Retinal pigment epithelial cell (primary cell): ENCODE data around the gene RGS9BP.
"Not testable (repeated sequence)": the region's sequence is repeated elsewhere in the genome, so short reads cannot be mapped to it uniquely, and the experiment has no call there.

Experiments used
- DNase-seq: peaks from one replicate; pipeline ENCODE4 v3.0.0-alpha.2; 2010; ENCODE audit warnings: low read depth
- H3K4me3 ChIP-seq: 2 replicates; pipeline ENCODE4 v1.5.1; 2011; ENCODE audit warnings: mild to moderate bottlenecking, low read length, control low read depth, moderate library complexity
- TF ChIP-seq, protein P1 (sequence below): conservative IDR thresholded peaks from 2 replicates; pipeline ENCODE4 v1.5.1; 2011; ENCODE audit warnings: low read depth, low read length, control low read depth, inconsistent platforms

RGS9BP gene

DNA sequence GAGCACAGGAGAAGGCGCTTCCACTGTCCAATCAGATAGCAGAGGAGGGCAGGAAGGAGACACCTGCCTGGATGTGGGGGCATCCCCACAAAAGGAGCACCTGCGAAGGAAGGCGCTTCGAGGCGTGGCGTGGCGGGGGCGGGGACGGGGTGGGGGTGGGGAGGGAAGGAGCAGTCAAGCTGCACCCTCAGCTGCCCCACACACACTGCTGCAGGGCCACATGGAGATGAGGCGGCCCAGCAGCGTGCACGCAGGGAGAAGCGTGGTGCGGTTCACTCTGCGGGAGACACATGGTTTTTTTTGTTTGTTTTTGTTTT lies 22.1 kb upstream of the RGS9BP start:
- H3K4me3 ChIP-seq = no peak overlapping the region
- TF ChIP-seq, protein P1, sequence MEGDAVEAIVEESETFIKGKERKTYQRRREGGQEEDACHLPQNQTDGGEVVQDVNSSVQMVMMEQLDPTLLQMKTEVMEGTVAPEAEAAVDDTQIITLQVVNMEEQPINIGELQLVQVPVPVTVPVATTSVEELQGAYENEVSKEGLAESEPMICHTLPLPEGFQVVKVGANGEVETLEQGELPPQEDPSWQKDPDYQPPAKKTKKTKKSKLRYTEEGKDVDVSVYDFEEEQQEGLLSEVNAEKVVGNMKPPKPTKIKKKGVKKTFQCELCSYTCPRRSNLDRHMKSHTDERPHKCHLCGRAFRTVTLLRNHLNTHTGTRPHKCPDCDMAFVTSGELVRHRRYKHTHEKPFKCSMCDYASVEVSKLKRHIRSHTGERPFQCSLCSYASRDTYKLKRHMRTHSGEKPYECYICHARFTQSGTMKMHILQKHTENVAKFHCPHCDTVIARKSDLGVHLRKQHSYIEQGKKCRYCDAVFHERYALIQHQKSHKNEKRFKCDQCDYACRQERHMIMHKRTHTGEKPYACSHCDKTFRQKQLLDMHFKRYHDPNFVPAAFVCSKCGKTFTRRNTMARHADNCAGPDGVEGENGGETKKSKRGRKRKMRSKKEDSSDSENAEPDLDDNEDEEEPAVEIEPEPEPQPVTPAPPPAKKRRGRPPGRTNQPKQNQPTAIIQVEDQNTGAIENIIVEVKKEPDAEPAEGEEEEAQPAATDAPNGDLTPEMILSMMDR = no peak
- DNase-seq = no peak

- DNase-seq, H3K4me3 ChIP-seq: not testable (repeated sequence)
These were observed 19.3 kb upstream of the RGS9BP start for GRCh38 chr19:32656379-32656778.

DNA sequence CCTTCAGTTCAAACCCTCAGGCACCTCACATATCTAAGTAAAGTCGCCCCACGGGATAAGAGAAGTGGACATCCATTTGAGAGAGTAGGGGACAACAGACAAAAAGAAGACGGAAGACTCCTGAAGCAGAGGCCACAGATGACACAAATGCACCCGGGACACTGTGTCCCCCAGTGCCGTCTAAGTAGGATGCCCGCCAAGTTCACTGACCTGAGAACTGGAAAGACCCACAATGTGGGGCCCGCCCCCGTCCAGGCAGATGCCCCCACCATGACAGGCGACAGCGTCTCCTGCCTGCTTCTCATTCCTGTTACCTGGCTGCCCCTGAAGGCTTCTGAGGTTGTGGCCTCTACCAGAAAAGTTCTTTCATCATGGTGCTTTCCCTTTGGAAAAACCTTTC lies 17.6 kb upstream of the RGS9BP start:
- no peak for DNase-seq
- TF ChIP-seq, protein P1 = no peak
- H3K4me3 ChIP-seq = no peak overlapping the region

GRCh38 chr19:32658527-32658926 lies 17.1 kb upstream of the RGS9BP start:
- DNase-seq = no peak
- no peak overlapping the region for H3K4me3 ChIP-seq
- TF ChIP-seq, protein P1 = no peak

DNA sequence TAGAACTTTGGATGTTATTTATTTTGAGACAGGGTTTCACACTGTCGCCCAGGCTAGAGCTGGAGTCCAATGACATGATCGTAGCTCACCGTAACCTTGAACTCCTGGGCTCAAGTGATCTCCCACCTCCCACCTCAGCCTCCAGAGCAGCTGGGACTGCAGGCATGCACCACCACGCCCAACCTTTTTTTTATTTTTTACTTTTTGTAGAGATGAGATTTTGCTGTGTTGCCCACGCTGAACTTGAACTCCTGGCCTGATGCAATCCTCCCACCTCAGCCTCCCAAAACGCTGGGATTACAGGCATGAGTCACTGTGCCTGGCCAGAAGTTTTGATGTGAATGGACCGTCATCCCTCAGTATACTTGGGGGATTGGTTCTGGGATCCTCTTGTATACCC lies 14.3 kb upstream of the RGS9BP start:
- DNase-seq = no peak
- no peak overlapping the region for H3K4me3 ChIP-seq
- TF ChIP-seq, protein P1 = no peak

DNA sequence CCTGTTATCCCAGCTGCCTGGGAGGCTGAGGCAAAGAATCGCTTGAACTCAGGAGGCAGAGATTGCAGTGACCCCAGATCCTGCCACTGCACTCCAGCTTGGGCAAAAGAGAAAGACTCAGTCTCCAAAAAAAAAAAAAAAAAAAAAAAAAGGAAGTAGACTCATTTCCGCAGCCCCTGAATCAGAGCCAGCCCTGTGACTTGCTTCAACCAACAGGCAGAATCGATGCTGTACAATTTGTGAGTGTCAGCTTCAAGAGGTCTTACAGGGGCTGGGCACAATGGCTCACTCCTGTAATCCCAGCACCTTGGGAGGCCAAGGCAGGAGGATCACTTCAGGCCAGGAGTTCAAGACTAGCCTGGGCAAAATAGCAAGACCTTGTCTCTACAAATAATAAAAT lies 13.5 kb upstream of the RGS9BP start:
- TF ChIP-seq, protein P1 = no peak
- no peak for DNase-seq

DNA sequence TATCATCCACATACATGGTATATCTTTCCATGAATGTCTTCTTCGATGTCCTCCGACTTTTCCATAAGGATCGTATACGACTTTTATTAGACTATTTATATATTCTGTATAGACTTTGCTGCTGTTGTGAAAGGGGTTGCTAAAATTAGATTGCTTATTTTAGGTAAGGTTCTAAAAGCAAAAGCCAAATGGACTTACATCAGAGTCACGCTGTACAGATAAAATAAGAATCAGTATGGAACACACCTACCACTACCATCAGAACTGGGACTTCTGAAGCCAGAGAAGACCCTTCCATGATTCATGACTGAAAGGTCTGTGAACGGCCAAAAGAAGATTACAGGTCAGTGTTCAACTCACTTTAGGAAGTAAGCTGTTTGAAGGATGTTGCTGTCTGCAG lies 9.6 kb upstream of the RGS9BP start:
- H3K4me3 ChIP-seq = no peak overlapping the region
- TF ChIP-seq, protein P1 = no peak
- DNase-seq = no peak

More for the DNA sequence above, 13.5 kb upstream of the RGS9BP start:
- no peak overlapping the region for H3K4me3 ChIP-seq

DNA sequence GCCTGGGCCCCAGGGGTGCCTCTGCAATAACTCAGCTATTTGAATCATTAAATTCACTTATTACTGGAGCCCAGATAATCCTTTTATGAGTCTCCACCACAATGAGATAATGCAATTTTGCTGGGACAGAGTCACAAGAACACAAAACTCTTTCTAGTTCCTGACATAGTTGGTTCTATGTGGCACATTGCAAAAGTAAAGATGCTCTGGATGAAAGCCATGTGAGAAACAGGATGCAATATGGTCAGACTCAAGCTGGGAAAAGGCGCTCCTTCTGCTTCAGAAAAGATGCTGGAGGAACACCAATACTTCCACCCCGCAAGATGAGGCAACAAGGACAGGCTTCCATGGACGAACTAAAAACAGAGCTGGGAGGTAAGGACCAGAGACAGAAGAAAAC lies 6.3 kb upstream of the RGS9BP start:
- TF ChIP-seq, protein P1 = no peak
- DNase-seq = no peak
- no peak overlapping the region for H3K4me3 ChIP-seq
